Neural cell (in vitro differentiated cells): ENCODE results near the gene RBFOX2. TPM values are rescaled to one million over a fixed set of nuclear protein-coding genes. Genes with fewer than 3 reads are reported as not detected.

Experiments used
- H2AFZ ChIP-seq: fragments of 200-600, 300-800 bp; sonication (generic), shearing (Covaris generic); 2 replicates; pipeline ENCODE4 v1.6.0; 2014; ENCODE audit warnings: low read depth, mild to moderate bottlenecking, antibody characterized with exemption, low read length, moderate library complexity
- H3F3A ChIP-seq: fragments of 200-600 bp; shearing (Covaris generic); 2 replicates; pipeline ENCODE4 v1.6.1; 2016; ENCODE audit warnings: mild to moderate bottlenecking, moderate library complexity, mixed read lengths, antibody characterized with exemption, low read length; ENCODE audit not compliant: insufficient read depth, poor library complexity, severe bottlenecking
- H3K27ac ChIP-seq: fragments of 200-600, 300-800 bp; sonication (generic), shearing (Covaris generic); 2 replicates; pipeline ENCODE4 v1.5.1; 2014; ENCODE audit warnings: mild to moderate bottlenecking, low read length, moderate library complexity
- H3K27me3 ChIP-seq: fragments of 300-800, 200-600 bp; sonication (generic), shearing (Covaris generic); 2 replicates; pipeline ENCODE4 v1.6.0; 2014; ENCODE audit warnings: mild to moderate bottlenecking, low read depth, low read length, moderate library complexity; ENCODE audit not compliant: insufficient read depth
- H3K36me3 ChIP-seq: fragments of 300-800, 200-600 bp; sonication (generic), shearing (Covaris generic); 2 replicates; pipeline ENCODE4 v1.5.1; 2014; ENCODE audit warnings: mild to moderate bottlenecking, antibody characterized with exemption, low read length, moderate library complexity; ENCODE audit not compliant: insufficient read depth
- H3K4me2 ChIP-seq: fragments of 300-800, 200-600 bp; sonication (generic), shearing (Covaris generic); 2 replicates; pipeline ENCODE4 v1.6.0; 2014; ENCODE audit warnings: mild to moderate bottlenecking, low read length
- H3K4me3 ChIP-seq: fragments of 300-800, 200-600 bp; sonication (generic), shearing (Covaris generic); 2 replicates; pipeline ENCODE4 v1.5.1; 2014; ENCODE audit warnings: mild to moderate bottlenecking, low read length, moderate library complexity
- H3K79me2 ChIP-seq: fragments of 200-600 bp; shearing (Covaris generic); replicated peaks from 2 replicates; pipeline ENCODE4 v1.6.0; 2014; ENCODE audit warnings: mild to moderate bottlenecking, low read length, moderate library complexity; ENCODE audit not compliant: insufficient read depth
- H3K9ac ChIP-seq: fragments of 300-800, 200-600 bp; sonication (generic), shearing (Covaris generic); 2 replicates; pipeline ENCODE4 v1.6.1; 2016; ENCODE audit warnings: mild to moderate bottlenecking, low read length, mixed read lengths
- H3K9me2 ChIP-seq: fragments of 200-600 bp; shearing (Covaris generic); 2 replicates; pipeline ENCODE4 v1.6.1; 2016; ENCODE audit warnings: mild to moderate bottlenecking, low read length, mixed read lengths; ENCODE audit not compliant: insufficient read depth
- H3K9me3 ChIP-seq: fragments of 200-600, 300-800 bp; sonication (generic), shearing (Covaris generic); 2 replicates; pipeline ENCODE4 v1.6.1; 2016; ENCODE audit warnings: mild to moderate bottlenecking, mixed run types, low read length, moderate library complexity, mixed read lengths
- H4K20me1 ChIP-seq: fragments of 200-600 bp; shearing (Covaris generic); 2 replicates; pipeline ENCODE4 v1.6.1; 2016; ENCODE audit warnings: mild to moderate bottlenecking, mixed run types; ENCODE audit not compliant: insufficient read depth
- EP300 ChIP-seq: fragments of 450-650 bp; conservative IDR thresholded peaks from 2 replicates; pipeline ENCODE4 v1.6.1; 2014; ENCODE audit warnings: antibody characterized with exemption, mild to moderate bottlenecking, moderate library complexity; ENCODE audit not compliant: poor library complexity, severe bottlenecking
- EZH2 ChIP-seq: fragments of 200-600, 300-800 bp; shearing (Covaris generic), sonication (generic); IDR thresholded peaks from 2 replicates; pipeline ENCODE4 v1.6.1; 2014; ENCODE audit warnings: antibody characterized with exemption, low read length, borderline replicate concordance, mild to moderate bottlenecking; ENCODE audit not compliant: insufficient read depth, poor library complexity, severe bottlenecking
- MXI1 ChIP-seq: fragments of 450-650 bp; conservative IDR thresholded peaks from 2 replicates; pipeline ENCODE4 v1.6.1; 2014; ENCODE audit warnings: antibody characterized with exemption, mild to moderate bottlenecking; ENCODE audit not compliant: poor library complexity, severe bottlenecking
- POLR2AphosphoS5 ChIP-seq: IDR thresholded peaks from 2 replicates; pipeline ENCODE4 v1.6.1; 2012
- RAD21 ChIP-seq: fragments of 450-650 bp; conservative IDR thresholded peaks from 2 replicates; pipeline ENCODE4 v1.6.1; 2014; ENCODE audit warnings: antibody characterized with exemption, mild to moderate bottlenecking, moderate library complexity
- SMC3 ChIP-seq: fragments of 450-650 bp; conservative IDR thresholded peaks from 2 replicates; pipeline ENCODE4 v1.6.1; 2014; ENCODE audit warnings: antibody characterized with exemption, mild to moderate bottlenecking, moderate library complexity; ENCODE audit not compliant: poor library complexity
- TAF1 ChIP-seq: IDR thresholded peaks from 2 replicates; pipeline ENCODE4 v1.6.1; 2012; ENCODE audit warnings: low read depth
- polyA plus RNA-seq: library from polyadenylated mRNA; depleted of rRNA; stranded (reverse); fragments of >200 nt; gene quantifications from 2 replicates; pipeline ENCODE4 v1.2.3, GENCODE V29; 2014
- TF ChIP-seq, protein P1 (sequence below): IDR thresholded peaks from 2 replicates; pipeline ENCODE4 v1.6.1; 2012; ENCODE audit warnings: borderline replicate concordance
- TF ChIP-seq, protein P2 (sequence below): fragments of 450-650 bp; IDR thresholded peaks from 2 replicates; pipeline ENCODE4 v1.5.1; 2014; ENCODE audit warnings: antibody characterized with exemption, mild to moderate bottlenecking, moderate library complexity; ENCODE audit not compliant: poor library complexity, severe bottlenecking

The RBFOX2 gene
- polyA plus RNA-seq, 1 donor from 2014 or later = 529 TPM

DNA sequence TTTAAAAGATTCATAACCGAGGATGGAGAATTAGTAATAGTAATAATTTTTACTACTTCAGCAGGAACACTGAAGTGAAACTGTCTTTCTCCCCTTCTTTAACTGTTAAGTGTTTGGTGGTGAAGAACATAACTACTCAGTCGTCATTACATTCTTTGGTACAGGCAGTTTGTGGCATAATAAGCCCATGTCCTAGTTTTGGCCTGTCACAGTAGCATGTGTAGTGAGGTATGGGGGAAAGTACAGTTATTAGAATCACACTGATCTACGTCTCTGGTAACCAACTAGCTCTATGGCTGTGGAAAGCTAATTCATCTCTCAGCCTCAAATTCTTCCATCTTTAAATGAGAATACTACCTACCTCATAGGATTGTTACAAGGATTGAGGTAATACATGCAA lies 71.8 kb downstream of the RBFOX2 start:
- Histone ChIP-seq H4K20me1 (no peaks in the 10 kb centered on the region), H3K36me3 (no peaks in the 10 kb centered on the region), H3K9me3 (no peaks in the 10 kb centered on the region), H3F3A (no peaks in the 10 kb centered on the region), H3K27ac (no peak overlapping the region), H3K27me3 (no peaks in the 10 kb centered on the region), H3K9me2 (no peaks in the 10 kb centered on the region), H2AFZ (no peak overlapping the region), H3K4me3 (peak overlapping the region; percentile 16), H3K79me2 (peaks cover 89% of the 10 kb centered on the region), H3K4me2 (no peak overlapping the region), H3K9ac (no peak overlapping the region)
- TF ChIP-seq, protein P1, sequence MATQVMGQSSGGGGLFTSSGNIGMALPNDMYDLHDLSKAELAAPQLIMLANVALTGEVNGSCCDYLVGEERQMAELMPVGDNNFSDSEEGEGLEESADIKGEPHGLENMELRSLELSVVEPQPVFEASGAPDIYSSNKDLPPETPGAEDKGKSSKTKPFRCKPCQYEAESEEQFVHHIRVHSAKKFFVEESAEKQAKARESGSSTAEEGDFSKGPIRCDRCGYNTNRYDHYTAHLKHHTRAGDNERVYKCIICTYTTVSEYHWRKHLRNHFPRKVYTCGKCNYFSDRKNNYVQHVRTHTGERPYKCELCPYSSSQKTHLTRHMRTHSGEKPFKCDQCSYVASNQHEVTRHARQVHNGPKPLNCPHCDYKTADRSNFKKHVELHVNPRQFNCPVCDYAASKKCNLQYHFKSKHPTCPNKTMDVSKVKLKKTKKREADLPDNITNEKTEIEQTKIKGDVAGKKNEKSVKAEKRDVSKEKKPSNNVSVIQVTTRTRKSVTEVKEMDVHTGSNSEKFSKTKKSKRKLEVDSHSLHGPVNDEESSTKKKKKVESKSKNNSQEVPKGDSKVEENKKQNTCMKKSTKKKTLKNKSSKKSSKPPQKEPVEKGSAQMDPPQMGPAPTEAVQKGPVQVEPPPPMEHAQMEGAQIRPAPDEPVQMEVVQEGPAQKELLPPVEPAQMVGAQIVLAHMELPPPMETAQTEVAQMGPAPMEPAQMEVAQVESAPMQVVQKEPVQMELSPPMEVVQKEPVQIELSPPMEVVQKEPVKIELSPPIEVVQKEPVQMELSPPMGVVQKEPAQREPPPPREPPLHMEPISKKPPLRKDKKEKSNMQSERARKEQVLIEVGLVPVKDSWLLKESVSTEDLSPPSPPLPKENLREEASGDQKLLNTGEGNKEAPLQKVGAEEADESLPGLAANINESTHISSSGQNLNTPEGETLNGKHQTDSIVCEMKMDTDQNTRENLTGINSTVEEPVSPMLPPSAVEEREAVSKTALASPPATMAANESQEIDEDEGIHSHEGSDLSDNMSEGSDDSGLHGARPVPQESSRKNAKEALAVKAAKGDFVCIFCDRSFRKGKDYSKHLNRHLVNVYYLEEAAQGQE = no peak
- TF ChIP-seq SMC3 (no peak), RAD21 (no peak), POLR2AphosphoS5 (no peak), EP300 (no peak), TAF1 (no peak), EZH2 (no peak), MXI1 (no peak)
- TF ChIP-seq, protein P2, sequence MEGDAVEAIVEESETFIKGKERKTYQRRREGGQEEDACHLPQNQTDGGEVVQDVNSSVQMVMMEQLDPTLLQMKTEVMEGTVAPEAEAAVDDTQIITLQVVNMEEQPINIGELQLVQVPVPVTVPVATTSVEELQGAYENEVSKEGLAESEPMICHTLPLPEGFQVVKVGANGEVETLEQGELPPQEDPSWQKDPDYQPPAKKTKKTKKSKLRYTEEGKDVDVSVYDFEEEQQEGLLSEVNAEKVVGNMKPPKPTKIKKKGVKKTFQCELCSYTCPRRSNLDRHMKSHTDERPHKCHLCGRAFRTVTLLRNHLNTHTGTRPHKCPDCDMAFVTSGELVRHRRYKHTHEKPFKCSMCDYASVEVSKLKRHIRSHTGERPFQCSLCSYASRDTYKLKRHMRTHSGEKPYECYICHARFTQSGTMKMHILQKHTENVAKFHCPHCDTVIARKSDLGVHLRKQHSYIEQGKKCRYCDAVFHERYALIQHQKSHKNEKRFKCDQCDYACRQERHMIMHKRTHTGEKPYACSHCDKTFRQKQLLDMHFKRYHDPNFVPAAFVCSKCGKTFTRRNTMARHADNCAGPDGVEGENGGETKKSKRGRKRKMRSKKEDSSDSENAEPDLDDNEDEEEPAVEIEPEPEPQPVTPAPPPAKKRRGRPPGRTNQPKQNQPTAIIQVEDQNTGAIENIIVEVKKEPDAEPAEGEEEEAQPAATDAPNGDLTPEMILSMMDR = no peak

- Histone ChIP-seq H3K9me3 (no peaks in the 10 kb centered on the region), H3K9me2 (no peaks in the 10 kb centered on the region), H3K4me3 (no peak overlapping the region), H3K79me2 (peaks cover 83% of the 10 kb centered on the region), H3K36me3 (no peaks in the 10 kb centered on the region), H2AFZ (no peak overlapping the region), H3K4me2 (no peak overlapping the region), H3F3A (no peaks in the 10 kb centered on the region), H4K20me1 (no peaks in the 10 kb centered on the region), H3K9ac (no peak overlapping the region), H3K27ac (no peak overlapping the region), H3K27me3 (no peaks in the 10 kb centered on the region)
- TF ChIP-seq SMC3 = no peak
- TF ChIP-seq TAF1 = no peak
- TF ChIP-seq POLR2AphosphoS5 = no peak
- TF ChIP-seq, protein P2 = no peak
- TF ChIP-seq EP300 = no peak
- TF ChIP-seq, protein P1 = no peak
- TF ChIP-seq MXI1 = no peak
- no peak for TF ChIP-seq RAD21
- TF ChIP-seq EZH2 = no peak
These were observed 73.1 kb downstream of the RBFOX2 start for GRCh38 chr22:35955546-35955945.
